ENCODE measurements around the gene GALNT7. TPM values are rescaled to one million over a fixed set of nuclear protein-coding genes. Genes with fewer than 3 reads are reported as not detected.

GALNT7 gene
- total RNA-seq, 1 donor from 2014 or later = 67.8 TPM

DNA sequence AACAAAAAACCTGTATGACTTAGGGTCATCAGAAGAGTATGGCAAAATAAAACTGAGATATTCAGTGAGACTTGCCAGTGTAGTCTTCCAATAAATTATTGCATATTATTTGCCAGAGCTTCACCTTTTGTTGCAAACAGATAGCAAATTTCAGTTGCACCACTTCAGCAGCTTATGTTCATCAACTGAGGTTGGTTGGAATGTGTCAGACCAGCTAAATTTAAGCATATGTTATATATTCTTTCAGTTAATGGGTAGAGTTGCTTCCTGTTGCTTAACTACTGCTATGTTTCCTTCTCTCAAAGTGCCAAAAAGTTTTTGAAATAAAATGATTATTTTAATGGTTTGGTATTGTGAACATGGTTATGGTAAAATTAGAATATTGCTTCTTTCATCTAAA lies 61.5 kb downstream of the GALNT7 start:
- no peak for TF ChIP-seq CTCF (IDR thresholded peaks at IDR 0.05; ENCODE audit: unreplicated experiment)
- Mint-ChIP-seq H3K27me3 (no peaks in the 10 kb centered on the region), H3K4me1 (ENCODE audit: low read depth) (peaks cover 1% of the 10 kb centered on the region), H3K9me3 (ENCODE audit: low read depth) (no peaks in the 10 kb centered on the region), H3K4me3 (ENCODE audit: low read depth) (no peak overlapping the region), H3K36me3 (ENCODE audit: insufficient read depth) (peaks cover 4% of the 10 kb centered on the region), H3K27ac (no peak overlapping the region)
- DNase-seq (ENCODE audit: low spot score, unreplicated experiment) = no peak

DNA sequence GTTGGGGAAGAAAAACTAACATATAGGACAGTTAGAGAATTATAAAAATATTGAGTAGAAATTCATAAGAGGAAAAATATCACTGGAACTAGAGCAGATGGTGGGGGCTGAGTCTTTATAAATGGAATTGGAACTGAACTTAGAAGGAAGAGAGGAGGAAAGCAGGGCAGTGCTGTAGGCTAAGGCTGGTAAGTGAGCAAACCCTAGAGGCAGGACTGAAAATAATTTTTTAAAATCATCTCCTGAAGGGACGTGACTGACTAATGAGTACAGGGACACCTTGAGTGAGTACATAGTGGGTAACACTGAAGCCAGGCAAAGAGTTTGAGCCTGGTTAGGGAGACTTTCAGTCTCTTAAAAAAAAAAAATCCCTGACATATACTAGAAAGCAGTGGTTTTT lies 63.3 kb downstream of the GALNT7 start:
- TF ChIP-seq CTCF (IDR thresholded peaks at IDR 0.05; ENCODE audit: unreplicated experiment) = no peak
- no peaks in the 10 kb centered on the region for H3K36me3 Mint-ChIP-seq (ENCODE audit: insufficient read depth)
- H3K27me3 Mint-ChIP-seq = no peaks in the 10 kb centered on the region
- H3K9me3 Mint-ChIP-seq (ENCODE audit: low read depth) = no peaks in the 10 kb centered on the region
- no peaks in the 10 kb centered on the region for H3K4me1 Mint-ChIP-seq (ENCODE audit: low read depth)
- H3K4me3 Mint-ChIP-seq (ENCODE audit: low read depth) = no peak overlapping the region
- no peak overlapping the region for H3K27ac Mint-ChIP-seq
- no peak for DNase-seq (ENCODE audit: low spot score, unreplicated experiment)

GRCh38 chr4:173233857-173234256 lies 65.2 kb downstream of the GALNT7 start:
- Mint-ChIP-seq H3K27me3 (no peaks in the 10 kb centered on the region), H3K4me1 (ENCODE audit: low read depth) (no peaks in the 10 kb centered on the region), H3K4me3 (ENCODE audit: low read depth) (no peak overlapping the region), H3K27ac (no peak overlapping the region), H3K36me3 (ENCODE audit: insufficient read depth) (no peaks in the 10 kb centered on the region), H3K9me3 (ENCODE audit: low read depth) (no peaks in the 10 kb centered on the region)
- no peak for DNase-seq (ENCODE audit: low spot score, unreplicated experiment)
- no peak for TF ChIP-seq CTCF (IDR thresholded peaks at IDR 0.05; ENCODE audit: unreplicated experiment)

DNA sequence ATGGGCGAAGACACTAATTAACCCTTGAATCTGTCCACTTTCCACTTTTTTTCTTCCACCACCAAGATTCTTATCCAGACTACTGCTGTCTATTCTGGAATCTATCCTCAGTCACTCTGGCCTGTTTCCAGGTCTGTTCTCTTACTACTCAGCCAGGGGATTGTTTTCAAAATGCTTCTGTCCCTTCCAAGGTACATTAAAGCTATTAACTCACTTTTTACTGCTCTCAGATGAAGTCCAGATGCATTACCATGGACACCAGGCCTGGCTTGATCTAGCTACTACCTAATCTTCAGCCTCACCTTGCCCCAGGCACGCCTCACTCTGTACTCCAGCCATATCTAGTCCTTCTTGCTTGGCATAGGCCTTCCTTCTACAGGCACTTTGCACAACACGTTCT lies 66.4 kb downstream of the GALNT7 start:
- no peaks in the 10 kb centered on the region for H3K4me1 Mint-ChIP-seq (ENCODE audit: low read depth)
- no peaks in the 10 kb centered on the region for H3K9me3 Mint-ChIP-seq (ENCODE audit: low read depth)
- TF ChIP-seq CTCF (IDR thresholded peaks at IDR 0.05; ENCODE audit: unreplicated experiment) = no peak
- H3K27ac Mint-ChIP-seq = no peak overlapping the region
- no peak overlapping the region for H3K4me3 Mint-ChIP-seq (ENCODE audit: low read depth)
- H3K27me3 Mint-ChIP-seq = no peaks in the 10 kb centered on the region
- no peak for DNase-seq (ENCODE audit: low spot score, unreplicated experiment)
- no peaks in the 10 kb centered on the region for H3K36me3 Mint-ChIP-seq (ENCODE audit: insufficient read depth)

DNA sequence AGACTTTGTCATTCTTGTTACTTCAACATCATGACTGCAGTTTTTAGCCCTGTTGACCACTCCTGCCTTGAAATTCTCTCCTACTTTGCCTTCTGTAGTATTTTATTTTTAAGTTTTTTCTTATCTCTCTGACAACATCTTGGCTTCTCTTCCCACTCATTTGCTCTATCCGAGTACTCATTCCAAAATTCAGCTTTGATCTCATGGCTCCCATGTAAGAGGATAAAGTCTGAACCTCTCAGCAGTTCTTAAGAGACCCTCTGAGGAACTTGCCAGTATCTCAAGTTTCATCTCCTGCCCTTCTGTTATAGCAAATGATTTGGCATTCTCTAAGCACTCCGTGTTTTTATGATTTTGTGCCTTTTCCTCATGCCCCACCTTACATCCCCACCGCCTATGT lies 67.7 kb downstream of the GALNT7 start:
- Mint-ChIP-seq H3K4me1 (ENCODE audit: low read depth) (no peaks in the 10 kb centered on the region), H3K36me3 (ENCODE audit: insufficient read depth) (peaks cover 1% of the 10 kb centered on the region), H3K27ac (no peak overlapping the region), H3K27me3 (no peaks in the 10 kb centered on the region), H3K9me3 (ENCODE audit: low read depth) (no peaks in the 10 kb centered on the region), H3K4me3 (ENCODE audit: low read depth) (no peak overlapping the region)
- TF ChIP-seq CTCF (IDR thresholded peaks at IDR 0.05; ENCODE audit: unreplicated experiment) = no peak
- no peak for DNase-seq (ENCODE audit: low spot score, unreplicated experiment)

Measured in progenitor cell of endocrine pancreas (in vitro differentiated cells).